NCI-H460 (cell line): Measurements from ENCODE around the gene RPL26. TPM values are rescaled to one million over a fixed set of nuclear protein-coding genes. Genes with fewer than 3 reads are reported as not detected.
A peak's percentile ranks its signal among the peaks of the same experiment; 100 is the strongest.

ENCODE experiments used
- DNase-seq: peaks from one replicate; pipeline ENCODE4 v3.0.0-alpha.2; 2016; ENCODE audit warnings: low read depth; ENCODE audit errors: extremely low read depth
- polyA plus RNA-seq: library from polyadenylated mRNA; depleted of rRNA; stranded (reverse); fragments of >200 nt; gene quantifications from 2 replicates; pipeline ENCODE4 v1.2.3, GENCODE V29; 2014; cell fraction: nucleus; rRNA removed
- total RNA-seq: library from RNA; depleted of rRNA; stranded (reverse); fragments of >200 nt; shearing (Covaris generic); gene quantifications from 2 replicates; pipeline ENCODE4 v1.2.3, GENCODE V29; 2014; rRNA removed

The RPL26 gene
- total RNA-seq = 7,995 and 8,048 TPM in 2 replicates
- polyA plus RNA-seq = 3,154 and 4,528 TPM in 2 replicates

DNA sequence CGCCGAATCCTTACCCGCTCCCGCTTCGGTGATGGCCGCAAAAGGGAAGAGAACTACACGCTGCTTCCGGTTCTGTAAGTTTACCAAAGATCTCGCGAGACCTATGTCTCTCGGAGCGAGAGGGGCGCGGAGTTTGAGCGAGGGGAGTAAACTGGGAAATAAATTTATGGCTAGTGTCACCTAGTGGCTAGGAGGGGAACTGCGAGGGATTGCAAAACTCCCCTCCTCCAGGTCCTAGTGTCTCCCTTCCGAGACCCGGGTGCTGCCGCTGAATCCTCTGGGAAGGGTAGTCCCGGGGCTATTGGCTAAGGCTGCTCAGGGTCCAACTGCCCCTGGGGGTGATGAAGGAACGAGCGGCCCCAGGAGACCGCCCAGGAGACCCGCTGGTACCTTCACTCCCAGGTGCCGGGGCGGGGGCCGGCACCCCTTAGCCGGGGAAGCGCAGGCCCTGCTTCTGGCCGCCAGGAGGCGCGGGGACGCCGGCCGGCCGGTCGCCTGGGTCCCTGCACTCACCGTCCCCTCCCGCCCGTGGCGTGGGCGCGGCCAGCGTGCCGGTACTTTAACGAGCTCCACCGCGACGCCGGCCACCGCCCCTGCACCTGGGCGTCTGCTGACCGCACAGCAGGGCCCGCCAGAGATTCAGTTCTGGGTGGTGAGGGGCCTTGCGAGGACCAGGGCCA, at the start of gene RPL26:
Gene RPL26 (minus strand): TSS at position 51 of the 680 bp plus-strand sequence. CDS start 883 bp downstream, outside the sequence.
- peak; percentile 99 for DNase-seq

GRCh38 chr17:8430966-8431365, 48.0 kb upstream of the RPL26 start:
- DNase-seq = no peak

GRCh38 chr17:8426802-8427201, 43.8 kb upstream of the RPL26 start:
- DNase-seq = no peak

GRCh38 chr17:8426094-8426720, 43.2 kb upstream of the RPL26 start:
- DNase-seq = no peak

GRCh38 chr17:8421571-8421970, 38.6 kb upstream of the RPL26 start:
- no peak for DNase-seq

- no peak for DNase-seq
Measured at GRCh38 chr17:8420041-8420934, 37.3 kb upstream of the RPL26 start.

DNA sequence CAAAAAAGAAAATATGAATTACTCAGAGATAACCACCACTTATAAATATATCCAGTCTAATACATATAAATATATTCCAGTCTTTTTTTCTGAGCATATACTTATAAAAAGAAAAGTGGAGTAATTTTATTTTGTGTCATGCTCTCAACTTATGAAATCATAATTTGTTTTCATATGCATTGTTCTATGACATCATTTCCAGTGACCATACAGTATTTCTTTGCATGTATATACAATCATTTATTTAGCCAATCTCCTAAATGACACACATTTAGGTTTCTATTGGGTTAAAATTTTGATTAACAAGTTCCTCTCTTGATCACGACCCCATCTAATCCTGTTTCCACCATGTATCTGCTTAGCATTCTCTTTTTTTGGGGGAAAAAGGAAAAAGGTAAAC, 36.3 kb upstream of the RPL26 start:
- DNase-seq = no peak

DNA sequence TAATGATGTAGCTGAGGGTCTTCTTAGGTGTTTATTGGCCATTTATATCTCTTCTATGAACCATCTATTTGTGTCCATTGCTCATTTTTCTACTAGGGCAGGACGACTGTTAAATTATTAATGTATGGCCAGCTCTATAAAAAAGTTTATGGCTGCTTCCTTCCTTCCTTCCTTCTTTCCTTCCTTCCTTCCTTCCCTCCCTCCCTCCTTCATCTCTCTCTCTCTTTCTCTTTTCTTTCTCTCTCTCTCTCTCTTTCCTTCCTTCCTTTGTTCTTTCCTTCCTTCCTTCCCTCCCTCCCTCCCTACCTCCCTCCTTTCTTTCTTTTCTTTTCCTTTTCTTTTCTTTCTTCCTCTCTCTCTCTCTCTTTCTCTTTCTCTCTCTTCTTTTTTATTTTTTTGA, 35.5 kb upstream of the RPL26 start:
- DNase-seq = no peak

- DNase-seq = no peak
Measured at GRCh38 chr17:8417806-8418205, 34.8 kb upstream of the RPL26 start.

- DNase-seq = no peak
Measured at GRCh38 chr17:8413938-8414337, 30.9 kb upstream of the RPL26 start.

GRCh38 chr17:8413328-8413727, 30.3 kb upstream of the RPL26 start:
- no peak for DNase-seq

- no peak for DNase-seq
Measured at GRCh38 chr17:8412089-8412488, 29.1 kb upstream of the RPL26 start.

DNA sequence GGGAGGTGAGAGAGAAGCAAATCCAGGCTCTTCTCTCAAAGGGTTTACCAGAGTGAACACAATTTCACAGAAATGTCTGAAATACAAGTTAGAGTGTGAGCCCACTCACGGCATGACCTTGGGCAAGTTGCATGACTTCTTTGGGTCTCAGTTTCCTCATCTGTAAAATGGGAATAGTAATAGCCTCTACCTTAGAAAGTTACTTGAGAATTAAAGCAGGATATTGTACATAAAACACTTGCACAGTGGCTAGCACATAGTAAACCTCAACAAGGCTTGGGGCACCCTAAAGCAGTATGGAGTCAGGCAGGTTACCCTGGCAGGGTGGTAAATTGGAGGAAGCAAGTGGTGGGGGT, 27.9 kb upstream of the RPL26 start:
- no peak for DNase-seq

DNA sequence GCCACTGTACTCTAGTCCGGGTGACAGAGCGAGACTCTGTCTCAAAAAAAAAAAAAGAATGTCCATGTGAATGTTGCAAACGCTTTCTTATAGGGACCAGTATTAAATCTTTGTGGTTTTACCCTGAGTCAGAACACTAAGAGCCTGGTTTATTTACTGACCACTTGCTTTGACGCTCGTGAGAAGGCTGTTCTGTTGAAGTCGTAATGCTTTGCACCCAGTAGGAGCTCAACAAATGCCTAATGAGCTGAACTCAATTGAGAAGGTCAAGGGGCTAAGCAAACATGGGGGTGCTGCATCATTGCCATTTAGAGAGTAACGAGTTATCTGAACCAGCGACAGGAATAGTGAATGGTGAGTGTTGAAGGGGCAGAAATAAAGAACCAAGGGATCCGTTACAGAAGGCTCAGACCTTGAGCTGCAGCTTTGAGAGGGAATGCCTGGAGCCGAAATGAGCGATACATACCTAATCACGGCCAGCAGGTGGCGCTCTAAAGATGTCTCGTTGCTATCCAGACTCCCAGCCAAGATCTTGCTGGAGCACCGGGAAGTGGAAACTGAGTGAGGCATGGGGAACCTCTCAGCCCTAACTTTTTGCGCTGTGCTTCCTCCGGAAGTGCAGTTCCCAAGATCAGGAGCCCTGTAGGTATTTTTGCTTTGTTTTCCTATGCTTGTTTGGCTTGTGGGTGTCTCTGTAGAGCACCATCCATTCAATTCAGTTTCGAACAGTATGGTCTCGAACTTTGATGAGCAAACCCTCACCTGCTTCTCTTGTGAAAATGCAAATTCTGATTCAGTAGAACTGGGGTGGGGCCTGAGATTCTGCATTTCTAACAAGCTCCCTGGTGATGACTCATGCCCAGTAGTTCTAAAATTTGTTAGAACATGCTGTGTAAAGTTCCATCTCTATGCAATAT, 27.2 kb upstream of the RPL26 start:
- DNase-seq = peak; percentile 85

DNA sequence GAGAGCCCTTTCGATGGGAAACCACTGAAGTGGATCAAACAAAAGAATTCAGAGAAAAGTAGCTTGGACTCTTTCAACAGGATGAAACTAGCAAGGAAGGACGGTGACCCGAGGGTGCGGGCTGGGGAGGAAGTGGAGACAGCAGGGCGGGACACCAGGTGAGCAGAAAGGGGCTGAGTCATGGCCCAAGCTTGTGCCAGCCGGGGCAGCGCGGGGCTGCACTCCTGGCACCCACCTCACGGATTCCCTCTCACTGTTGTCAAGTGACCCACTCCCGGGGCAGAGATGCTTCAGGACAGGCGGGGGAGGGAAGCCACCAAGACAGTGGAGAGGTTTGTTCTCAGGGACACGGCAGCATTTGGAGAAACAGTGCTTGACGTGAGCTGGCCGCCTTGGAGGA, 25.4 kb upstream of the RPL26 start:
- DNase-seq = no peak

- DNase-seq = no peak
Measured at GRCh38 chr17:8406174-8406573, 23.2 kb upstream of the RPL26 start.

DNA sequence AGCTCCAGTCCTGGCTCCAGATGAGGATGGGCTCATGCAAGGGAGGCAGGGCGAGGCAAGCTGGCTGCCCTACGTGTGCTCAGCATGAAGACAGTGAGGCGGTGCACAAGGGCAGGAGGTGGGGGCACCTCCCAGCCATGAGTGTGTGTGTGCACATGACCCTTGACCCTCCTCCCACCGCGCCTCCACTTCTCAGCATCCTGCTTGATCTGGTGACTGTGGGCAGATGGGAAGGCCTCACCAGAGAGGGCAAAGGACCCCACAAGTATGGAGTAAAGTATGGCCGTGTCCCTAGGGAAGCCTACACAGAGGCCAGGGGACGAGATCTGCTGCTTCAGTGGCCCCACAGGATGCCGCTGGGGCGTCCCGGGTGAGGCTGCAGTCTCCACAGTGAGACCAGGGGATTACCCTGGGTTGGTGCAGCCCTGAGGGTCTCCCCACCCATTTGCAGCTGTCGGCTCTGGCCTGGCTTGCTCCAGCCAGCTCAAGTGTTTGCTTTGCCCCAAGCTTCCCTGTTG, 22.6 kb upstream of the RPL26 start:
- DNase-seq = no peak

- DNase-seq = no peak
Measured at GRCh38 chr17:8402921-8403536, 20.0 kb upstream of the RPL26 start.

DNA sequence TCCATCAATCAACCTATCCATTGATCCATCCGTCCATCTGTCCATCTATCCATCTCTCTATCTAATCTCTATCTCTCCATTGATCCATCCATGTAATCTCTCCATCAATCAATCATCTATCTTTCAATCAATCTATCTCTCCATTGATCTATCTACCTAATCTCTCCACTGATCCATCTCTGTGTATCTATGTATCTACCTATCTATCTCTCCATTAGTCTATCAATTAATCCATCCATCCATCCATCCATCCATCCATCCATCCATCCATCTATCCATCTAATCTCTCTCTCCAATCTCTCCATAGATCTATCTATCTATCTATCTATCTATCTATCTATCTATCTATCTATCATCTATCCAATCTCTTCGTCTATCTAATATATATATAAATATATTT, 18.1 kb upstream of the RPL26 start:
- DNase-seq = no peak

- no peak for DNase-seq
Measured at GRCh38 chr17:8398980-8399379, 16.0 kb upstream of the RPL26 start.
